ENCODE measurements around the gene SH3PXD2B. TPM values are rescaled to one million over a fixed set of nuclear protein-coding genes. Genes with fewer than 3 reads are reported as not detected.
"Not testable (repeated sequence)": the region's sequence is repeated elsewhere in the genome, so short reads cannot be mapped to it uniquely, and the experiment has no call there.

SH3PXD2B gene
- total RNA-seq, 1 experiment from 2014 or later, result 47.7 TPM

GRCh38 chr5:172491481-172491880 is 37.2 kb upstream of the SH3PXD2B start:
- DNase-seq, result no peak

GRCh38 chr5:172490514-172491461 is 36.5 kb upstream of the SH3PXD2B start:
- no peaks in the 10 kb centered on the region for H3K36me3 ChIP-seq (replicated peaks; ENCODE audit: control insufficient read depth, insufficient read depth, low read length)
- H3K27me3 ChIP-seq (ENCODE audit: control insufficient read depth, insufficient read depth, low read length), result no peaks in the 10 kb centered on the region
- H3K4me3 ChIP-seq (ENCODE audit: insufficient read depth, low read depth, low read length), result no peak overlapping the region
- no peak for DNase-seq

More at GRCh38 chr5:172491481-172491880, 37.2 kb upstream of the SH3PXD2B start:
- no peaks in the 10 kb centered on the region for H3K36me3 ChIP-seq (replicated peaks; ENCODE audit: control insufficient read depth, insufficient read depth, low read length)
- no peaks in the 10 kb centered on the region for H3K27me3 ChIP-seq (ENCODE audit: control insufficient read depth, insufficient read depth, low read length)
- H3K4me3 ChIP-seq (ENCODE audit: insufficient read depth, low read depth, low read length), result no peak overlapping the region

GRCh38 chr5:172488221-172488620 is 33.9 kb upstream of the SH3PXD2B start:
- DNase-seq, result no peak

GRCh38 chr5:172487671-172488070 is 33.3 kb upstream of the SH3PXD2B start:
- Histone ChIP-seq H3K36me3 (replicated peaks; ENCODE audit: control insufficient read depth, insufficient read depth, low read length) (no peaks in the 10 kb centered on the region), H3K27me3 (ENCODE audit: control insufficient read depth, insufficient read depth, low read length) (no peaks in the 10 kb centered on the region), H3K4me3 (ENCODE audit: insufficient read depth, low read depth, low read length) (no peak overlapping the region)
- DNase-seq, result no peak

More at GRCh38 chr5:172488221-172488620, 33.9 kb upstream of the SH3PXD2B start:
- Histone ChIP-seq H3K27me3 (ENCODE audit: control insufficient read depth, insufficient read depth, low read length) (no peaks in the 10 kb centered on the region), H3K36me3 (replicated peaks; ENCODE audit: control insufficient read depth, insufficient read depth, low read length) (no peaks in the 10 kb centered on the region), H3K4me3 (ENCODE audit: insufficient read depth, low read depth, low read length) (no peak overlapping the region)

GRCh38 chr5:172486912-172487311 is 32.6 kb upstream of the SH3PXD2B start:
- no peak for DNase-seq
- Histone ChIP-seq H3K4me3 (ENCODE audit: insufficient read depth, low read depth, low read length) (no peak overlapping the region), H3K36me3 (replicated peaks; ENCODE audit: control insufficient read depth, insufficient read depth, low read length) (no peaks in the 10 kb centered on the region), H3K27me3 (ENCODE audit: control insufficient read depth, insufficient read depth, low read length) (no peaks in the 10 kb centered on the region)

- H3K4me3 ChIP-seq (ENCODE audit: insufficient read depth, low read depth, low read length), result no peak overlapping the region
- no peaks in the 10 kb centered on the region for H3K36me3 ChIP-seq (replicated peaks; ENCODE audit: control insufficient read depth, insufficient read depth, low read length)
- no peaks in the 10 kb centered on the region for H3K27me3 ChIP-seq (ENCODE audit: control insufficient read depth, insufficient read depth, low read length)
- no peak for DNase-seq
These were observed 32.1 kb upstream of the SH3PXD2B start for GRCh38 chr5:172486451-172486850.

GRCh38 chr5:172485511-172486202 is 31.3 kb upstream of the SH3PXD2B start:
- H3K36me3 ChIP-seq (replicated peaks; ENCODE audit: control insufficient read depth, insufficient read depth, low read length), result no peaks in the 10 kb centered on the region
- no peak for DNase-seq
- no peak overlapping the region for H3K4me3 ChIP-seq (ENCODE audit: insufficient read depth, low read depth, low read length)
- no peaks in the 10 kb centered on the region for H3K27me3 ChIP-seq (ENCODE audit: control insufficient read depth, insufficient read depth, low read length)

- no peaks in the 10 kb centered on the region for H3K27me3 ChIP-seq (ENCODE audit: control insufficient read depth, insufficient read depth, low read length)
- H3K4me3 ChIP-seq (ENCODE audit: insufficient read depth, low read depth, low read length), result no peak overlapping the region
- H3K36me3 ChIP-seq (replicated peaks; ENCODE audit: control insufficient read depth, insufficient read depth, low read length), result no peaks in the 10 kb centered on the region
- no peak for DNase-seq
These were observed 30.3 kb upstream of the SH3PXD2B start for GRCh38 chr5:172484664-172485063.

GRCh38 chr5:172482156-172483020 is 28.1 kb upstream of the SH3PXD2B start:
- Histone ChIP-seq H3K27me3 (ENCODE audit: control insufficient read depth, insufficient read depth, low read length) (no peaks in the 10 kb centered on the region), H3K36me3 (replicated peaks; ENCODE audit: control insufficient read depth, insufficient read depth, low read length) (no peaks in the 10 kb centered on the region), H3K4me3 (ENCODE audit: insufficient read depth, low read depth, low read length) (no peak overlapping the region)
- no peak for DNase-seq

GRCh38 chr5:172481011-172481800 is 26.9 kb upstream of the SH3PXD2B start:
- no peak for DNase-seq
- no peak overlapping the region for H3K4me3 ChIP-seq (ENCODE audit: insufficient read depth, low read depth, low read length)
- no peaks in the 10 kb centered on the region for H3K27me3 ChIP-seq (ENCODE audit: control insufficient read depth, insufficient read depth, low read length)
- H3K36me3 ChIP-seq (replicated peaks; ENCODE audit: control insufficient read depth, insufficient read depth, low read length), result no peaks in the 10 kb centered on the region

- no peak for DNase-seq
- no peak overlapping the region for H3K4me3 ChIP-seq (ENCODE audit: insufficient read depth, low read depth, low read length)
- no peaks in the 10 kb centered on the region for H3K27me3 ChIP-seq (ENCODE audit: control insufficient read depth, insufficient read depth, low read length)
- no peaks in the 10 kb centered on the region for H3K36me3 ChIP-seq (replicated peaks; ENCODE audit: control insufficient read depth, insufficient read depth, low read length)
These were observed 25.4 kb upstream of the SH3PXD2B start for GRCh38 chr5:172479784-172480115.

GRCh38 chr5:172479034-172479783 is 24.9 kb upstream of the SH3PXD2B start:
- no peak overlapping the region for H3K4me3 ChIP-seq (ENCODE audit: insufficient read depth, low read depth, low read length)
- H3K27me3 ChIP-seq (ENCODE audit: control insufficient read depth, insufficient read depth, low read length), result no peaks in the 10 kb centered on the region
- no peaks in the 10 kb centered on the region for H3K36me3 ChIP-seq (replicated peaks; ENCODE audit: control insufficient read depth, insufficient read depth, low read length)
- peak; percentile 92 for DNase-seq

- not testable (repeated sequence) for H3K36me3 ChIP-seq (replicated peaks; ENCODE audit: control insufficient read depth, insufficient read depth, low read length); H3K4me3 ChIP-seq (ENCODE audit: insufficient read depth, low read depth, low read length); DNase-seq; H3K27me3 ChIP-seq (ENCODE audit: control insufficient read depth, insufficient read depth, low read length)
These were observed 24.3 kb upstream of the SH3PXD2B start for GRCh38 chr5:172478695-172479033.
